H1 (cell line): ENCODE results near the gene BOK. TPM values are rescaled to one million over a fixed set of nuclear protein-coding genes. Genes with fewer than 3 reads are reported as not detected.

ENCODE experiments used
- CTCF ChIA-PET: fragments of 300-600 bp; sonication (Branson Sonifier 250); formaldehyde crosslinking; loops from one replicate; lab custom pipeline; 2021; ENCODE audit not compliant: partially characterized antibody; lab: Charles Lee
- POLR2A ChIA-PET: fragments of 300-600 bp; sonication (Branson Sonifier 250); formaldehyde crosslinking; loops from one replicate; lab custom pipeline; 2021; ENCODE audit warnings: inconsistent platforms; ENCODE audit not compliant: partially characterized antibody; lab: Charles Lee
- DNase-seq, 2 experiments: peaks; one replicate each; pipeline versions ENCODE4 v3.0.0 to v3.0.0-alpha.2; 2010 to 2022; ENCODE audit warnings: low spot score in 2 of 2, low read depth in 1 of 2, mixed read lengths in 1 of 2
- FAIRE-seq: peaks from 2 replicates; lab custom pipeline; 2011; peaks lifted over from hg19 to GRCh38; lab: Jason Lieb, UNC
- H2AFZ ChIP-seq: 2 replicates; pipeline ENCODE4 v1.8.1; 2012; ENCODE audit warnings: low read length, inconsistent platforms
- H2AK5ac ChIP-seq: 2 replicates; pipeline ENCODE4 v1.6.1; 2013; ENCODE audit warnings: low read depth, low read length
- H2BK120ac ChIP-seq: replicated peaks from 2 replicates; pipeline ENCODE3; 2013; ENCODE audit warnings: low read depth, low read length, inconsistent platforms
- H2BK12ac ChIP-seq: 2 replicates; pipeline ENCODE4 v1.6.1; 2013; ENCODE audit warnings: low read depth, low read length
- H2BK15ac ChIP-seq: 2 replicates; pipeline ENCODE4 v1.6.1; 2013; ENCODE audit warnings: low read length
- H2BK20ac ChIP-seq: 2 replicates; pipeline ENCODE4 v1.6.1; 2013; ENCODE audit warnings: low read length
- H2BK5ac ChIP-seq: 2 replicates; pipeline ENCODE4 v1.6.1; 2013; ENCODE audit warnings: low read depth, low read length
- H3K14ac ChIP-seq: 2 replicates; pipeline ENCODE4 v1.6.1; 2013; ENCODE audit warnings: inconsistent platforms; ENCODE audit not compliant: insufficient read length
- H3K18ac ChIP-seq: 2 replicates; pipeline ENCODE4 v1.6.1; 2013; ENCODE audit warnings: low read length; ENCODE audit errors: extremely low read depth
- H3K23ac ChIP-seq: 2 replicates; pipeline ENCODE4 v1.6.1; 2013; ENCODE audit warnings: inconsistent platforms; ENCODE audit not compliant: insufficient read length
- H3K23me2 ChIP-seq: 2 replicates; pipeline ENCODE4 v1.6.1; 2013; ENCODE audit warnings: low read depth, low read length
- H3K27ac ChIP-seq: 2 replicates; pipeline ENCODE4 v1.6.1; 2011; ENCODE audit warnings: low read depth, low read length, inconsistent platforms
- H3K27me3 ChIP-seq, 4 experiments: replicated peaks in 1 of 4; 1 replicate in 1 of 4; 2 replicates in 3 of 4; pipeline versions ENCODE4 v1.6.1 to v1.8.1; 2011 to 2013; ENCODE audit warnings: low read length in 3 of 4, mild to moderate bottlenecking in 3 of 4, inconsistent platforms in 2 of 4, mixed read lengths in 2 of 4, moderate library complexity in 1 of 4; ENCODE audit not compliant: control insufficient read depth in 3 of 4, insufficient read depth in 3 of 4; ENCODE audit errors: extremely low read depth in 1 of 4
- H3K36me3 ChIP-seq, 4 experiments: 2 replicates each; pipeline versions ENCODE4 v1.6.1 to v1.8.1; 2011 to 2013; ENCODE audit warnings: mild to moderate bottlenecking in 4 of 4, low read length in 3 of 4, moderate library complexity in 2 of 4, control low read depth in 1 of 4, inconsistent platforms in 1 of 4; ENCODE audit not compliant: insufficient read depth in 4 of 4, control insufficient read depth in 2 of 4
- H3K4ac ChIP-seq: replicated peaks from 2 replicates; pipeline ENCODE3; 2013; ENCODE audit warnings: low read length, low read depth, mixed read lengths, inconsistent platforms; ENCODE audit not compliant: insufficient read length
- H3K4me1 ChIP-seq, 4 experiments: replicated peaks in 1 of 4; 1 replicate in 1 of 4; 2 replicates in 3 of 4; pipeline versions ENCODE4 v1.6.1 to v1.8.1; 2011 to 2013; ENCODE audit warnings: low read length in 3 of 4, inconsistent platforms in 2 of 4, mixed read lengths in 1 of 4; ENCODE audit not compliant: insufficient read depth in 4 of 4, control insufficient read depth in 3 of 4
- H3K4me2 ChIP-seq, 2 experiments: 2 replicates each; pipeline versions ENCODE4 v1.6.1 to v1.8.1; 2011 to 2013; ENCODE audit warnings: low read depth in 2 of 2, low read length in 2 of 2, control low read depth in 1 of 2, inconsistent platforms in 1 of 2, mild to moderate bottlenecking in 1 of 2; ENCODE audit not compliant: insufficient read depth in 1 of 2
- H3K4me3 ChIP-seq, 4 experiments: fragments of 200-600, 300-600 bp in 1 of 4; sonication (generic), shearing (Covaris generic), sonication (Bioruptor Twin) in 1 of 4; 2 replicates each; pipeline versions ENCODE4 v1.5.1 to v1.8.1; 2011 to 2016; ENCODE audit warnings: low read length in 4 of 4, low read depth in 3 of 4, control low read depth in 2 of 4, inconsistent platforms in 2 of 4, mild to moderate bottlenecking in 2 of 4, mixed read lengths in 1 of 4, moderate library complexity in 1 of 4; ENCODE audit not compliant: insufficient read depth in 2 of 4; ENCODE audit errors: extremely low read depth in 1 of 4
- H3K56ac ChIP-seq: replicated peaks from 2 replicates; pipeline ENCODE3; 2013; ENCODE audit warnings: low read depth, mild to moderate bottlenecking, mixed read lengths, low read length, inconsistent platforms; ENCODE audit not compliant: insufficient read length
- H3K79me1 ChIP-seq: 2 replicates; pipeline ENCODE4 v1.6.1; 2013; ENCODE audit warnings: low read depth, low read length, control low read depth
- H3K79me2 ChIP-seq, 2 experiments: 2 replicates each; pipeline versions ENCODE4 v1.6.1 to v1.8.1; 2012 to 2013; ENCODE audit warnings: low read length in 2 of 2, mild to moderate bottlenecking in 2 of 2, inconsistent platforms in 1 of 2; ENCODE audit not compliant: insufficient read depth in 2 of 2, control insufficient read depth in 1 of 2
- H3K9ac ChIP-seq, 4 experiments: replicated peaks in 1 of 4; 1 replicate in 1 of 4; 2 replicates in 3 of 4; pipeline versions ENCODE4 v1.6.1 to v1.8.1; 2011 to 2013; ENCODE audit warnings: low read depth in 3 of 4, low read length in 3 of 4, control low read depth in 2 of 4, mild to moderate bottlenecking in 2 of 4, moderate library complexity in 2 of 4, inconsistent platforms in 1 of 4; ENCODE audit errors: extremely low read depth in 1 of 4
- H3K9me3 ChIP-seq, 2 experiments: 2 replicates each; pipeline versions ENCODE4 v1.6.1 to v1.8.1; 2012 to 2013; ENCODE audit warnings: mild to moderate bottlenecking in 2 of 2, moderate library complexity in 2 of 2, control low read depth in 1 of 2, inconsistent platforms in 1 of 2, low read depth in 1 of 2, low read length in 1 of 2, mixed read lengths in 1 of 2; ENCODE audit not compliant: insufficient read depth in 2 of 2
- H4K20me1 ChIP-seq, 2 experiments: replicated peaks in 1 of 2; 2 replicates each; pipeline versions ENCODE3 to v1.8.1; 2011 to 2013; ENCODE audit warnings: inconsistent platforms in 2 of 2, low read length in 2 of 2, mild to moderate bottlenecking in 1 of 2; ENCODE audit not compliant: insufficient read depth in 2 of 2, control insufficient read depth in 1 of 2
- H4K5ac ChIP-seq: 2 replicates; pipeline ENCODE4 v1.6.1; 2013; ENCODE audit warnings: low read length, low read depth, mixed read lengths, inconsistent platforms; ENCODE audit not compliant: insufficient read length
- H4K8ac ChIP-seq: 2 replicates; pipeline ENCODE4 v1.8.0; 2013; ENCODE audit warnings: mild to moderate bottlenecking, moderate library complexity, low read length, inconsistent platforms; ENCODE audit not compliant: insufficient read depth; ENCODE audit errors: extremely low read depth
- H4K91ac ChIP-seq: replicated peaks from 2 replicates; pipeline ENCODE3; 2013; ENCODE audit warnings: low read length, mixed read lengths, inconsistent platforms; ENCODE audit not compliant: insufficient read length
- CBX5 ChIP-seq: fragments of 300-800, 300-1000 bp; sonication (generic); IDR thresholded peaks from 2 replicates; pipeline ENCODE4 v1.7.1; 2016; ENCODE audit warnings: antibody characterized with exemption, low read length, low read depth
- WGBS, 2 experiments: shearing (Covaris generic) in 1 of 2; methylation state at CpG; one replicate each; pipeline versions ENCODE4 v1.1.6 to v1.1.7; 2013 to 2015; ENCODE audit warnings: low lambda C conversion rate in 2 of 2, mixed read lengths in 2 of 2, inconsistent platforms in 1 of 2, low coverage in 1 of 2, missing lambda C conversion rate in 1 of 2; ENCODE audit not compliant: insufficient replicate concordance in 2 of 2, insufficient coverage in 1 of 2, insufficient read length in 1 of 2; ENCODE audit errors: extremely low coverage in 1 of 2, missing lambda C conversion rate in 1 of 2; 5-methylcytosine and 5-hydroxymethylcytosine counted together
- polyA plus RNA-seq, 7 experiments: library from polyadenylated mRNA; depleted of rRNA in 3 of 7; stranded (reverse) in 5 of 7; unstranded in 2 of 7; fragments of >200 nt in 5 of 7; fragments of 200-250 nt in 2 of 7; gene quantifications; 1 replicate in 5 of 7; 2 replicates in 1 of 7; 4 replicates in 1 of 7; pipeline versions ENCODE4 v1.2.1 to v1.2.3, GENCODE V29; 2011 to 2013; ENCODE audit warnings: missing spikeins in 2 of 7, mixed read lengths in 2 of 7
- total RNA-seq: library from RNA; stranded (reverse); fragmentation: NEBNext Ultra II Directional; extraction: Animal tissue kit (Norgen Biotek cat#: 25700); gene quantifications from 2 replicates; pipeline ENCODE4 v1.2.1, GENCODE V29; 2021

BOK gene
- total and polyA plus RNA-seq, 2 of the 8 experiments (the other 6 are each of a cell fraction or from before 2014, with no cell fraction given): 33.7 to 37.6 TPM

DNA sequence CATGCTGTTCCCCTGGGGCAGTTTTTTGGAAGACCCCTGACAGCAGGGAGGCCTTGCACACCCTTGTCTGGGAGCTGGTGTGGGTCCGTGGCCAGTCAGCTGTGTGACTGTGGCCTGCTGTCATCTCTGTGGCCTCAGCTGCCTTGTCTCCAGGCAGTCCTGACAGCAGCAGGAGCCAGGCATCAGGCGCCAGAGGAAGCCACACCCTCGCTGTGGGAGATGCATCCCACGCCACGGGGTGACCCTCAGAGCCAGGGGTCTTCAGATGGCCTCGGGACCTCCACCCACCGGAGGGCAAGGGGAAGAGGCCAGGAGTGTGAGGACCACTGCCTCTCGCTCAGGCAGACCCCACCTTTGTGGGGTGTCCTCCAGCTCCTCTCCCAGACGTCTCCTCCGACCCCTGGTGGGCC, 5.0 kb downstream of the BOK start:
- peaks cover 5% of the 10 kb centered on the region for H3K79me1 ChIP-seq
- no peak overlapping the region for H3K4me2 ChIP-seq
- ChIA-PET POLR2A (no interaction called here), CTCF (interaction anchor here (1.0 to 3.0 kb wide), 6 partner anchors 8 to 33 kb away, joined by 3 to 9 read pairs (median 4); no protein-coding TSS in a partner anchor)
- H2BK15ac ChIP-seq: no peak overlapping the region
- no peak for FAIRE-seq
- no peak overlapping the region for H3K4me3 ChIP-seq
- no peak overlapping the region for H2AK5ac ChIP-seq
- no peak overlapping the region for H3K56ac ChIP-seq
- H3K4ac ChIP-seq: no peak overlapping the region
- no peak overlapping the region for H2BK20ac ChIP-seq
- no peak overlapping the region for H2BK120ac ChIP-seq
- no peak overlapping the region for H3K27ac ChIP-seq
- no peak overlapping the region for H3K14ac ChIP-seq
- no peak overlapping the region for H2BK5ac ChIP-seq
- H2AFZ ChIP-seq: no peak overlapping the region
- peaks cover 8% of the 10 kb centered on the region; the same call in 1 of the 2 replicates for H3K23me2 ChIP-seq
- no peak overlapping the region for H4K5ac ChIP-seq
- peaks cover 6 to 20% of the 10 kb centered on the region in 2 experiments for H4K20me1 ChIP-seq
- no peak overlapping the region for H3K9ac ChIP-seq
- H3K4me1 ChIP-seq: peaks cover 0 to 10% (median 3%) of the 10 kb centered on the region in 4 experiments; a peak in 4 of 7 replicates
- no peak overlapping the region for H4K8ac ChIP-seq
- DNase-seq: no peak
- no peak overlapping the region for H3K23ac ChIP-seq
- no peak overlapping the region for H3K18ac ChIP-seq
- H2BK12ac ChIP-seq: no peak overlapping the region
- WGBS, 2 experiments: 88% methylated on average over 10 of the region's 10 CpGs; no CpG with 5 or more reads in 1 of the 2 experiments
- no peak overlapping the region for H4K91ac ChIP-seq
- no peaks in the 10 kb centered on the region for H3K9me3 ChIP-seq
- no peaks in the 10 kb centered on the region for H3K27me3 ChIP-seq
- peaks cover 0 to 5% of the 10 kb centered on the region in 2 experiments; a peak in 1 of 4 replicates for H3K79me2 ChIP-seq
- H3K36me3 ChIP-seq: no peaks in the 10 kb centered on the region
- TF ChIP-seq CBX5: no peak
